PC-9 (cell line): ENCODE data around the gene NDUFAF2.

Experiments used
- CTCF ChIP-seq: fragments of 200-600 bp; sonication (generic); conservative IDR thresholded peaks from 2 replicates; pipeline ENCODE4 v1.6.1; 2017; ENCODE audit warnings: mixed run types, antibody characterized with exemption, mild to moderate bottlenecking, moderate library complexity
- EZH2 ChIP-seq: fragments of 200-600 bp; sonication (generic); IDR thresholded peaks from 2 replicates; pipeline ENCODE4 v1.8.0; 2017; ENCODE audit warnings: antibody characterized with exemption, low read depth

GRCh38 chr5:61089351-61089750 lies 144.3 kb downstream of the NDUFAF2 start:
- no peak for TF ChIP-seq CTCF
- no peak for TF ChIP-seq EZH2
